ENCODE measurements around the gene AMIGO1.
A peak's percentile ranks its signal among the peaks of the same experiment; 100 is the strongest.

The AMIGO1 gene

GRCh38 chr1:109532365-109533136 lies 23.0 kb upstream of the AMIGO1 start:
- peak; percentile 93 for DNase-seq (ENCODE audit: low spot score)

DNA sequence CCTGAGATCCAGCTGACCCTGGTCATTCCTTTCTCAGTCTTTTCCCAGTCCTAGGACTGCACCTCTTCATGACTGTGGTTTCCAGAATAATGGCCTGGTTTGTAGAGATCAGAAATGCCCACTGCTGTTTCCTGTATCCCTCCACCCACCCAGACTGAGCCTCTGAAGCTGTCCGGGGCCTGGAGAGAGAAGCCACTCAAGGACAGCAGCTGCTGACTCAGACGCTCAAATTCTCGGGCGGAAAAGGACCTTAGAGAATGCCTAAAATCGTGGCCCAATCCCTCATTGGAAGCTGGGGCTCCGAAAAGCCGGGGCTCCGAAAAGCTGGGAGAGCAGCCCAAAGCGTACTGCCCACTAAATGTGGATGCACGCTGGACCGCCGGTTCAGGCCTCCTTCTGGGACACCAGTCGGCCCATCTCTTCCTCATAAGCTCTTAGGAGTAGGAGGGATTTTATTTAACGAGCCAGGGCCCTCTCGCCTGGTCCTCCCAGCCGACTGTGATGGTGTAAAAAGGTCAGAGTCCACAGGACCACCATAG lies 22.4 kb upstream of the AMIGO1 start:
- no peak for DNase-seq (ENCODE audit: low spot score)

DNA sequence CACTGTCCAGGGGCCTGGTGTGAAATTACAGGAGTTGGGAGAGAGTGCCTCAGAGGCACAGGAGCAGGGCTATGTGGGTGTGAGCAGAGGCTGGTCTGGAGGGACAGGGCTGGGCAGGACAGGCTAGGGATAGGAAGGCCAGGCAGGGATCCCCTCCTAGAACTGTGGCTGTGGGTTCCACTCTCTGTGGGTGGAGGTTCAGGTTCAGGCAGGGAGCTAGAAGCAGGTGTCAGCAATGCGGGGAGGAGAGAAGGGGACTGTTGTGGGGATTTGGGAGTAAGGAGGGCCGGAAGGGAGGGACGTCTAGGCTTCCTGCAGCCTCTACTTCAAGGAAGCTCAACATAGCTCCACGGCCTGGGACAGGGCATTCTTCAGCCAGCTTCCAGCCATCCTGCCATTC lies 21.9 kb upstream of the AMIGO1 start:
- DNase-seq (ENCODE audit: low spot score) = no peak

DNA sequence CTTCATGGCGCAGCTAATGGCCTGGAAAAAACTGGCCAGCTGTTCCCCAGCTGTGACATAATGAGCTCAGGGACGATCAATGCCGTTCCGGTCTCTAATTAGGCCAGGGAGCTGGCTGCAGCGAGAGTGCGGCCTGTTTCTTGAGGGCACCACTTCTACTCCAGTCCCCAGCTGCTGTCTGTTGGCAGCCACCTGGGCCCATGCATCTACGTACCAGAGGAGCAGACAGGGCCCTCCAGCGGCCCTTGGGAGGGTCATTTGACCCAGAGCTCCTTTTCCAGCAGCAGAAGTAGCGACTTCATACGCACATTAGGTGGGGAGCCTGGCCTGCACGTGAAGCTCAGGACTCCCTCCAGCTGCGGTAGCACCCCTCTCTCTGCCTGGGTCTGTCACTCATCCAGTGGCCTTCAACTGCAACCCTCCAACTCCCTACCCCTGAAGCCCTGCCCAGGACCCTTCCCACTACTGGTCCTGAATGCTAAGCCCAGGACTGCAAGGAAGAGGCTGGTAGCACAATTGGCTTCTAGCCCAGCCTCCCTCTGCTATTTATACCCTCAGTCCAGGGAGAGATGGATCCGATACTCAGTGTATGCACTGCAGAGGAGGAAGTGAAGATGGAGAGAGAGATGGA lies 21.0 kb upstream of the AMIGO1 start:
- DNase-seq (ENCODE audit: low spot score) = no peak

DNA sequence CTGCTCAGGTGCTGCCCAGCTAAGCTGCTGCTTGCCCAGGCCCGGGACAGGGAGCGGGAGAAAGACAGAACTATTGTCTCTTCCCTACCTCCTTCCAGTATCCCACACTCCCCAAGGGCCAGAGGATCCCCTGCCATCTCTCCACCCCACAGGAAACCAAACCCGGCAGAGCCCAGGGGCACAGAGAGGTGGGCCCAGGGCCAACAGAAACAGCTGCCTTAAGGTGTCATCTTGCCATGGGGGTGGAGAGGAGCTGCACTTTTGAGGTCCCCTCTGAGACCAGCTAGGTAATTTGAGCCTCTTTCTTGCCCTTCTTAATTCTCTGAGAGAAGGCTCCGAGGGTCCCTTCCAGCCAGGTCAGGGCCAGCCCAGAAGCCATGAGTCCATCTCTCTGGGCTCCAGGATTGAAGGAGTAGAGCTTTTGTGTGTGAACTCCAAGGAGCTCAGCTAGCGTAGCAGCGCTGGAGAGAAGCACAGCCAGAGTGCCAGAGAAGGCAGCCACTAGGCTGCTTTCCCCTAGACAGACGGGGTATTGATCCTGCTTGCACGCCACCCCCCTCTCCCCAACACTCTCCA lies 20.4 kb upstream of the AMIGO1 start:
- DNase-seq (ENCODE audit: low spot score) = no peak

GRCh38 chr1:109528712-109529111 lies 19.2 kb upstream of the AMIGO1 start:
- no peak for DNase-seq (ENCODE audit: low spot score)

DNA sequence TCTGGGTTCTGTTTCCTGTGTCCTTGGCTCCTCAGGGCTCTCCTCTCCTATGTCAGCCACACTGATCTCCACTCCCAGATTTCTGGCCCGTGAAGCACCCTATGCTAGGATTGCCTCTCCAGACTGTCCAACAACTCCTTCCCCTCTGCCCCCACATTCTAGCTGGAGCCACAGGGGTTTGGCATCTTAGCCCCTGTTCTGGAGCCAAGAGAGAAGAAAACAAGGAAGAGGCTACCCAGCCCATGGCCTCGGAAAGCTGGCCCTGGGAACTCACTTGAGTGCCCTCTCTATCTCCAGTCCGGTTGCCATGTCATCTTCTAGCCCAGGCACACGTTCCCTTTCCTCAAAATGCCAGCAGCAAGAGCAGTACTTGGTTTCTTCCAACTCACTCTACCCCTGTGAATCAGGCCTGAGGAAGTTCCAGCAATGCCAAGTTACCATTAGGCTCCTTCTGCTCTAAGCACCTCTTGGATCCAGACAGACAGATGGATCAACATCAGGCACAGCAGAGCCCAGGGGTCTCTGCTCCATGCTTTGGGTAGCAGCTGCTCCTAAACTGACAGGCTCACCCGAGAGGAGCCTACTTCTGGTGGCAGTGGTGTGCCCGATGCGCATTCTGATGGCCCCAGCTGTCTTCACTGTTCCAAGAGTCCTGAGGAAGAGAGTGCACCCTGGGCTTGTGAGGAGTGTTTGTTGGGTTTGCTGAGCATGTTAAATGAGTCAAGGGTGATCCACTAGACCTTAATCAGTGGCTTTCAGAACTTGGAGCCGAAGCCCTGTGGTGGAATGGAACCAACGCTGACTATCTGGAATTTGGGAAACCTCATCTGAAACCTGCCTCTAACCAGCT lies 18.5 kb upstream of the AMIGO1 start:
- no peak for DNase-seq (ENCODE audit: low spot score)

DNA sequence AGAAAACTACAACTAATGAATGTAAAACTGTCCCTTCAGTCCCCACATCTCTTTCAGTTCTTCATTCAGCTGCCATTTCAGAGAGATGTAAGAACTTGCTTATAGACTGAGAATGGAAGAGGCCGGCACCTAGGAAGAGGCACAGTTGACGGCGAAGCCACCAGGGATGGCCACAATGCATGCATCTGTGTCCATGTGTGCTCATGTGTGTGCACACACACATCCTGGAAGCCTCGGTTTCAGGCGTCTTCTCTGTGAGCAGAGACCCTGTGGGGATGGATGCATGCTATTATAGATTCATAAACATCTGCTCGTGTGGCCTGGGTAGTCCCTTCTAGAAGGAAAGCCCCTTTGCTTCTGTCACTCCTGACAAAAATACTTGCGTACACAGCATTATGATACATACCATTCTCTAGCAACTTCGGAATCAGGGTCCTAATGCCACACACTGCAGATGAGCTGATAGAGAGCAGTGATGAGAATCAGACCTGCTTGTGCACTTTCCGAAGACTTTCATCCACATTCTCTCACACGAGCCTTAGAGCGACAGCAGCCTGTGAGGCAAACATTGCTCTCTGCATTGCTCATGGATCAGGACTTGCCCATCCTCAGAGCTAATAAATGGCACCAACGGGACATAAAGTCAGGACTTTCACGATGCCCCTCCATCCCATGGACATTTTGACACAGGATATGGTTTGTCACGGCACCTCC lies 17.7 kb upstream of the AMIGO1 start:
- no peak for DNase-seq (ENCODE audit: low spot score)

DNA sequence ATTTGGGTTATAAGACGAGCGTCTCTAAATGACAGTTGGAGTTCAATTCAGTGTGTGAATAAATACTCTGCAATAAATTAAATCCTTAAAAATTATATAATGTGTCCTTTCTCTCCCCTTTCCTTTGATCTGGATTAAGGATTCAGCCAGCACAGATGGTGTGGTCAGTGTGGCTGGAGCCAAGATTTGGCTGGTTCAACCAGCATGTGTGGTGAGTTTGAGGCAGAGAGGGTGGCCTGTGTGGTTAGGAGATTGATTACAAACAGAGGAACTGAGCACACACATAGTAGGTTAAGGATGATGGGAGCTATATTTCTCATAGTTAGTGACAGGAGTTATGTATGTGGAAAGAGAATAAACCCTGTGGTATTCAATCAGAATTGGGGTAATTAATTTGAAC lies 14.2 kb upstream of the AMIGO1 start:
- no peak for DNase-seq (ENCODE audit: low spot score)

- DNase-seq (ENCODE audit: low spot score) = no peak
Observed at GRCh38 chr1:109522026-109522425, 12.5 kb upstream of the AMIGO1 start.

DNA sequence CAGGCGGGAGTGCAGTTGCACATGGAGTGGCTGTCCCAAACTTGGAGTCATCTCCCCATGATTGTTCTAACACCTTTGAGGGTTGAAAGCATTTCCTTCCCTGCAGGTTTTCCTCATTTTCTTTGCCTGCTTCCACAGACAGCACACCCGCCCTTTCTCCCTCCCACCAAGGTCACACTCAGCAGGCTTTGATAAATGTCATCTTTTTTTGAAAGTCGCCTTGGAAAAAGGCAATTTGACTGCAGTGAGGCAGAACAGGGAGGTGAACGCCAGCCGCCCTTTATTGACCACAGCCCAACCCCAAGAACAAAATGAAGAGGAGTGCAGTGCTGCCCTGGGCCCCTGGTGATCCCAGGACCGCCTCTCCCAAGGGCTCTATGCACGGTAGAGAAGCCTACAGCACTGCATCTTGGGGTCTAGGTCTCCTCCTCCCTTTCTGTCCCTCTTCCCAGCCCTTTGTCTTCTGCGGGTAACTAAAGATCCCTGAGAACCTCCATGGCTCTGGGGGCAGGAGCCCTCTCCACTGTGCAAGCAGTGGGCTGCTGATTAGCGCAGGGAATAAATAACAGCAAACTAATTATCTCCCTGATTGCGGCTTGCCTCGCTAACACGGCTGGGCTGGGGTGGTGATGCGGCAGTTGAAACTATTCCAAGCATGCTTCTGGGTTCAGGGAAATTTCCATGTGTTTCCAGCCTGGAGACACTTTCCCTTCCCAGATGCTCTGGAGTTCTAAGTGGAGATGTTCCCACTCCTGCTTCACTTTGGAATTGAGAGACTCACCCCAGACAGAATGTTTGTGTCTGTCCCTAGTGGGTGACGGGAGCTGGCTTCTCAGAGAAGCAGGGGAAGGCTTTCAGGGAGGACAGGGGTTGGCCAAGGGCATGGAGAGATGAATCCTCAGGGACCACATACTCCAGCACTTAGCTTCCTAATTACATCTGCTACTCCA lies 11.8 kb upstream of the AMIGO1 start:
- no peak for DNase-seq (ENCODE audit: low spot score)

DNA sequence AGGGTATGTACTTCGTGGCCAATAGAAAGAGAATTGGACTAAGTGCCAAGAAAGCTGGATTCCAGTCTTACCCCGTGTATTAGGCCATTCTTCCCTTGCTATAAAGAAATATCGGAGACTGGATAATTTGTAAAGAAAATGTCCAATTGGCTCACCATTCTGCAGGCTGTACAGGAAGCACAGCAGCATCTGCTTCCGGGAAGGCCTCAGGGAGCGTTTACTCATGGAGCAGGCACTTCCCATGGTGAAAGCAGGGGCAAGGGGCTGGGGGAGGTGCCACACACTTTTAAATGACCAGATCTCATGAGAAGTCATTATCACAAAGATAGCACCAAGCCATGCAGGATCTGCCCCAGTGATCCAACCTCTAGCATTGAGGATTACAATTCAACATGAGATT lies 7.8 kb upstream of the AMIGO1 start:
- DNase-seq (ENCODE audit: low spot score) = no peak

DNA sequence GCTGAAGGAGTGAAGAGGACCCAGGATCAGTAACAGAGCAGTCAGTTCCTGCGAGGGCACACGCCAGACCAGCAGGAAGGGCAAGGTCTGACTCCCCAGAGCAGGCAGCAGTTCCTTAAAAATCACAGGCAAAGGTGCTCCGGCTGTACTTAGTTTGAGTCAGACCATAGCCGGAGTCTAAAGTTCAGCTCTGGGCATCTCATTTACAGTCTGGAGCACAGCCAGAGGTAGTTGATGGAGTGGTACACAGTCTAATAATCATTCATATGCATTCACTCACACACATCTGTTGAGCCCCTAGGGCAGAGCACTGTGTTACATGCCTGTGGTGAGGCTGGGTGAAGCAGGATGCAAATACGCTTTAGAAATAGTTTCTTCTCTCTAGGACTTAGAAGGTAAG lies 7.3 kb upstream of the AMIGO1 start:
- no peak for DNase-seq (ENCODE audit: low spot score)

GRCh38 chr1:109514846-109515245 lies 5.3 kb upstream of the AMIGO1 start:
- DNase-seq (ENCODE audit: low spot score) = no peak

- DNase-seq (ENCODE audit: low spot score) = no peak
Observed at GRCh38 chr1:109513110-109513710, 3.7 kb upstream of the AMIGO1 start.

DNA sequence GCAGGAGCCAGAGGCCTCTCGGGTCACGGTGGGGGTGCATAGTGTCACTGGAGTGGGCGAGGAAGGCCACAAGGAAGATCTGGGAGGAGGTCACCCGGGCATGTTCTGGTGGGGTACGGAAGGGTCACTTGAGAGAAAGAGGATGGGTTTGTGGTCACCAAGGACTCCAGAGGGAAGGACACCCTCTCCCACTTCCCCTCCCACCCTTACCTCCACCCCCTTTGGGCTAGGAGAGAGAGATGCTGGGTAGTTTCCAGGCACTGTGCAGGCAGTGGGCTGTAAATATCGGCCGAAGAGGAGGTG lies 703 bp downstream of the AMIGO1 start:
- DNase-seq (ENCODE audit: low spot score) = no peak

- peak; percentile 48 for DNase-seq (ENCODE audit: low spot score)
Observed at GRCh38 chr1:109508001-109508872, 1.3 kb downstream of the AMIGO1 start.

DNA sequence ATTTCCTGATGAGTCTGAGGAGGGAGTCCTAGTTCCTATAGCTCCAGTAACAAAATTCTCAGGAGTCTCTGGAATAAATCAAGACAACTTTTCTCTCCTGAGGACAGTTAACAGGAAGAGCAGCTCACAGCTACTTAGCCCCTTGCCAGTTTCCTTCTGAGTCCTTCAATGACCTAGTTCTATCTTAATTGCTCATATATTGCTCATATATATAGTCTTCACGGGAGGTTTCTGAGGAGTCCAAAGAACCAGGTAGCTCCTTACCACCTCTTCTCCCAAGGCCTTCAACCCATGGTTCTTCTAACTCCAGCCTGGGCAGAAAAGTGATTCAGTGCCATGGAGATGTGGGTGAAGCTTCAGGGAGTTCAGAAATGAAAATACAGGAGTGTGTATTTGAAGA lies 4.6 kb downstream of the AMIGO1 start:
- no peak for DNase-seq (ENCODE audit: low spot score)

DNA sequence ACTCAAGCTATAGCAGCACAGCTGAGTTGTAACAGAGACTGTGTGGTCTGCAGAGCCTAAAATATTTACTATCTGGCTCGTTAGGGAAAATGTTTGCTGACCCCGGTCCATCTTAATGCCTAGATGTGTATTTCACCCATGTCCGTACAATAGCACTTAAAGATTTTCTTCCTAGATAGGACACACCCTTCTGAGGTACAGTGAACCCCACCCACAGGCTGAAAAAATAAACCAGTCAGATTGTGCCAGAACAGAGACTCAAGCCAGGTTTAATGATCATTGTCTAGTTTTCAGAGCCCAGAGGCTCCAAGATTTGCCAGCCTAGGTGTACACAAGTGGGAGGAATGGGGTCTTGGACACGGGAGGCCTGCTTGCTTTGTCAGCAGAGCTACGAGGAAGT lies 5.6 kb downstream of the AMIGO1 start:
- DNase-seq (ENCODE audit: low spot score) = no peak
